HG03097 (cell line): ENCODE data around the gene NFIA.

ENCODE experiments used
- ATAC-seq: cut with Tn5 transposase; IDR thresholded peaks from one replicate; pipeline ENCODE4 v1.9.1; 2021; ENCODE audit not compliant: unreplicated experiment, low FRiP score

The NFIA gene

DNA sequence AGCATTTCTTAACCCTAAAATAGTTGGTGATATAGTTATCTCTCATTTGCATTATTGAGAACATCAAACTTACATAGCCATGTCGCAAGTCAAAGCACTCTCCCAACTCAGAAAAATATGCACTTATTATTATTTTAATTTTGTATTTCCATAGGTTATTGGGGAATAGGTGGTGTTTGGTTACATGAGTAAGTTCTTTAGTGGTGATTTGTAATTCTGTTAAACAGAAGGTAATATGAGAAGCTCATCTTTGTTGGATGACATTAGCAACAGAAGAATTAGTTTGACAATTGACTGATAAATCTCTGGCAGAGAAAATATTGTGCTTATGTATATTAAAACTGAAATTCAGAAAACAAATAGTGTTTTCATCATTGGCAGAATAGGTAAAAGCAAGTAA, 154.8 kb downstream of the NFIA start:
- no peak for ATAC-seq

GRCh38 chr1:61237659-61238358, 155.4 kb downstream of the NFIA start:
- ATAC-seq: no peak

DNA sequence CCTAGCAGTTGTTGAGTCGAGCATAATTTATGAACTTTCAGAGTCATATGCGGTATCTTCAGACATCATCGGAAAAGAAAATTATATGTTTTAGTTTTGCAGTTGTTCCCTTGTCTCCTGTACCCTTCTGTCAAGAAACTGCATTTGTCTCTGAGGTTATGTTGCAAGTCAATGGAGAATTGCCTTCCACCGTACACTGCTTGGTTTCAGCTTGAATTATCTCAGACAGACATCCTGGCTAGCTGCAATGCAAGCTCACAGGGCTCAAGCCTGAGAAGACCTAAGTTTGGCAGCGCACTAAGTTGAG, 156.0 kb downstream of the NFIA start:
- ATAC-seq: no peak

- no peak for ATAC-seq
Observed at GRCh38 chr1:61240878-61241277, 158.5 kb downstream of the NFIA start.

GRCh38 chr1:61241411-61241838, 159.1 kb downstream of the NFIA start:
- no peak for ATAC-seq

DNA sequence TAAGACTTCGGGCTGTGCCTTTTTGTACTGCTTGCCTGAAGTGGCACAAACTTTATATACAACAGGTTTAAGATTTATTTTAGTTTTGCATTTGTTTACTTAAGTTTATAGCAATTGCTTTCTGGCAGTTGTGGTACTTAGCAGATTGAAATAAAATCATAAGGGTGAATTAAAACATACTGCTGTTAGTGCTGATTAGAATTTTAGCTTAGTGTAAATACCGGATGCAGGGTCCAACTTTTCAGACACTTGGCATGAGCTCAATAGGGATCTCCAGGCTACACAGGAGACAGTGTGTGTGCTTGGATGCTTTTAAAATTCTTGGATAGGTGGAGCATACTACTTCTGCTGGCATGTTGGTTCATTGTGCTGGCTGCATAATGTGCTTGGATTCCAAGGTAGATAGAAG, 159.6 kb downstream of the NFIA start:
- ATAC-seq: no peak

DNA sequence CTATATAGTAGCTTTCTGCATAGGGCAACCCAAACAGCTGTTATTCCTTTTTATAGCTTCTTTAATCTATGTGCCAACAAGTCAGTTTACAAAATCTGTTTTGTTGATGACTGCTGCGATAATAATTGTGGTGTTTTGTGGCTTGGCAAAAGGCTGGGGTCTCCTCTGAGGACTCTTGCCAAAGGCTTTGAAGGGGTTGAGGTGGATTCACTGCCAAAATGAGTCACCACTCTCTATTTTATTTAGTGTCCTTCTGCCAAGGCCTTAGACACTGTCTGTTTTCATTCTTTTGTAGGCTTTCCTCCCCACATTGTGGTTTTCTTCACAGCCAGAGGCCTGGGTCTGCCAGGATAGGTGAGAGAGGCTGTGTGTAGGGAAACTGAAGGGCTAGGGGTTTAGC, 161.8 kb downstream of the NFIA start:
- ATAC-seq: no peak

DNA sequence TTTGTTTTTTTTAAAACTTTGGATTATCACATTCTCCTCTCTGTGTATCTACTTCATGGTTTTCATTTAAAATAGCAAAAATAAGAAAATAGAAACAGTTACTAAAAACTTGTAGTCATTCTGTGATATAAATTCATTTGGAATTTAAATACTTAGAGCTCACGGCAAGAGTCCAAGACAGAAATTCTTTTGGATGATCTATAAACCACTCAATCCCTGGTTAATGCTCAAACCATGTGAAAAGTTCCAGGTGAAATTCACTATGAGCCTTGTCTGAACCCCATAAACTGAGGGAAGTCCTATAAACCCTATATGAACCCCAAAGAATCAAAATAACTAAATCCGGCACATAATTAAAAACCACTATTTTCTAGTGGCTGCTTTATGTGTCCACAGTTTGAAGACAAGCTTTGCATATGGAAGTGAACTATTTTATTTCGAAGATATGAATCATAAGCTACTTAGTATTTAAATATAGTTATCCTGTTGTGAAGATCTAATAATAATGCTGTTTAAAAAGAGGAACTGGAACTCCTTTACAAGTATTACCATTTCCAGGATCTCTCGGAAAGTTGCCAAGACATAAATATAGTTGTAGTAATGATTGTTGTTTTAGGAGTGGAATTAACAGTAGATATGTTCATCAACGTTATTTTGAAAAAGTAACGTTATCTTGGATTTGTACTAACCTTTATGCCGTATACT, 163.5 kb downstream of the NFIA start:
- no peak for ATAC-seq

DNA sequence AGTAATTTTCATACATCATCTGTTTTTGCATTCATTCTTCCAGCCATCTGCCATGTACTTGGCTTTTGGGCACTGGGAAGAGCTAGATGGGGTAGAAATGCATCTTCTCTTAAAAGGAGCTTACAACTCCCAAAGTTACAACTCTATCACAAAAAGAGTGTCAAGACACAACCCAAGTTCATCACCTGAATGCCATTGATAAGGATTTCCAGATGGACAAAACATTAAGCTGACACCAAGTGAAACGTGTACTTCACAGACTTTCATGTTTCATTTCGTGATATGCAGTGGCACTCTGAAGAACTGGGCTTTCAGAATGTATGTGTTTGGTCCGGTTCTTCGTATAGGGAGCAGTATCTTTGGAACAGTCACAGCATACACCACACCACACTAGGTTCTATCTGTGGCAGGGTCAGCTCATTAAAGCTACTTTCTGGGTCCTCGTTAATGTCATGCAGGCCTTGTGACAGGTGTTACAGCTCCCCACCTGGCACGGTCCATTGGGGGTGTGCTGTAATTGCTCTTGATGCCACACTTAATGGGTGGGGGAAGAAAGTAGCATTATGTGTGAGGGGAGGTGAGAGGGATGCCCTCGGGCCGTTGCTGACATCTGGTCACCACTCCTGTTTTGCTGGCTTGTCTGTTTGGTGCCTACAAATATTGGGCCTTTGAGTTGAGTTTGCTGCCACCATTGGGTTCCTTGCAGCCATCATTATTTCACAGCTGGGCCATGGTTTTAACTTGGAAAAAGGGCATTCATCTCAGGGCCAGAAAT, 164.9 kb downstream of the NFIA start:
- ATAC-seq: no peak

DNA sequence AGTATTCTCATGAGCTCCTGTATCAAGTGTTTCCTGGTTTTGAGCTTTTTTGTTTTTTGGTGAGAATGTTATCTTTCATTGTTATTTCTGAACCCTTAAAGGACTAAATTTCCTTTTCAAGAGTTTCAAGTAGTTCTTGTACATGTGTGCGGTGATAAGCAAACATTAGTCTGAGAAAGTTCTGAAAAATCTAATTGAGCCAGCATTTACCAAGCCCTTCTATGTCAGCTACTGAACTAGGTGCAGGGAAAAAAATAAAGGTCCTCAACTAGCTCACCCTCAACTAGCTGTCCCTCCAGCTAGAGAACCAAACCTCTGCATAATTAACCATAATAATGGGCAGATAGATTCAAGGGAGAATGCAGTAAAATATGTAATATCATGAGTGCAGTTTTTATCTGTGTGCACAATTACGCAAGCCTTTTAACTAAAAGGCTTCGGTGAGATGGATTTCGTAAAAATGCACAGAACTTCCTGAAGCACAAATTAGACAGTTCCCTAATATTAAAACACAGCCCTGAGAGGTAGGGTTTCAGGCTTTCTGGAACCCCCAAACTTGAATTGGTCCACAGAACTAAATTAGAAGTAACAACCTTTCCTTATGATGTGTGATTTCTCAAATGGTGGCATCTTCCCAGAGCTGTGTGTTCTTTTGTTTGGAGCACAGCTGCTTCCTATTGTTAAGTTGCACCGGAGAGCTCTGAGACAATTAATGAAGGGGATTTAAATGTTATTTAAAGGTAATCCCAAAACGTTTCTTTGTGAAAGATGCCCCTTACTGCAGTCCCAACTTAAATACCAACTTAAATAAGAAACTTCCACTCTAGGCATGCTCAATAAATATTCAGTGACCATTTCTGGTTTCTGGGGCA, 165.8 kb downstream of the NFIA start:
- no peak for ATAC-seq

DNA sequence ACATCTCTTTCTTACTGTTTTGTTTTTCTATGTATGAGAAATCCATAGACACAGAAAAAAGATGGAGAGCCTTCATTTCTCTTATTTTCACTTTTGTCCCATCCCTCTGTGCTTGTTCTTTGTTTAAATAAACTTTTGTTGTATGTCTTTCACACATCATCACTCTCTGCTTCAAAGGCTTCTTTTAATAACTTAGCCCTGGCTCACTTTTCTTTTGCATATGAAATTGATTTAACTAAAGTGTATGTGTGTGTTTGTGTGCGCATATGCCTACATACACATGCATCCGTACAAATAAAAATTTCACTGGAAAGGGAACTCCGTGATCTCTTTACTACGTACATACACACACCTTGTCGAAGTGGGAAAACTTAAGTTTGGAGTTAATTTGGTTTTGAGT, 168.6 kb downstream of the NFIA start:
- ATAC-seq: no peak

DNA sequence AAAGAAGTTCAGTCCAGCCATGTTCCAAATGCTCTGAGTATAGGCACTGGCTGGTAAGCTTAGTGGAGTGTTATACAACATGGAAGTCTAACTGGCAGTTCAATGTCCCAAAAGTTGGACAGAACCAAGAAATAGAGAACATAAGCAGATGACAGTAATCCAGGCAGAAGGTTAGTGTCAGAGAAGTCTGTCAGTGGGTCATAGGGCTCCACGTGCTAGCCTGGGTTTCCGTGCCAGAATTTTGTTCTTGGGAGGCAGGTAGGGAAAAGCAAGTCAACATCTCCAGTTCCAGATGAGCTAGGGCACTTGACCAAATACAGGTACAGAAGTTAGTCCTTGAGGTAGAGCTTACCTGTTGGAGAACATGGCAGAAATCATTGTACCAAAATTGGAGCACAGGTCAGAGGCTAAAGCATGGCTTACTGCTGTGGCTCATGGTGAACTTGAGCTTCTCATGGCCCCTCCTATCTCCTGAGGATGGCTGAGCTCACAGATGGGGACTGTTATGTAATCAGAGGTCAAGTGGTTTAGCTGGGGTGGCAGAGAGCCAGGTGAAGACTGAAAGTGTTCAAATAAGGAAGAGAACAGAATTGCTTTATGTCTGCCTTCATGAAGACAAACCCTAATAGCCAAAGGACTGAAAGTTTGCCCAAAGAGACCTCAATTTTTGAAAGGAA, 170.8 kb downstream of the NFIA start:
- ATAC-seq: no peak

DNA sequence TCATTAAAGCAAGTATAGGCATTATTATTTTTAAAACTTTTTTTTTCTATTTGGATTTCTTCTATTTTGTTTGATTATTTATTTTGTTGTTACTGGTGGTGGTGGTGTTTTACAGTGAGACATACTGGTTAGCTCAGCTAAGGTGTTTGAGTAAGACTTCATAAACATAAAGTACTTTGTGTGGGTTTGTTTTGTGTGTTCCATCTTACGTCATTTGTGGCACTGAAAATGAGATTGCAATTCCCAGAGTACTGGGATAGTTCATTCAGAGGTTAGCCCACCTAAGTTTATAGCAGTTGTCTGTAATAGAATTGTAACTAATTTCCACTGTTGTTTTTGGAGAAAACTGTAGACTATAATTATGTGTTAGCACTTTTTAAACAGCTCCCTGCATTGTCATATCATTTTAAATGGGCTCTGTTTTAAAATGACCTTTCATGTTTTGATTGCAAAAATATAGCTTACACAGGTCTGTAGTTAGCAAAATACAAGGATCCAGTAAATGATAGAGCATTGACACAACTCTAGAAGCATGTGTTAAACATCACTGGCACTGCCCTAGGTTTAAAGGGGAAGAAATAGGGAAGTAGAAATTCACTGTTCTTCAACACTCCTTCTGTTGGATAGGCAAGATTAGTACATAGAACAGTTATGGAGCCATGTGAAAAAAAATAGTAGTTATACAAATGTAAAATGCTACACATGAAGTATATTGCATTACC, 171.7 kb downstream of the NFIA start:
- ATAC-seq: no peak

DNA sequence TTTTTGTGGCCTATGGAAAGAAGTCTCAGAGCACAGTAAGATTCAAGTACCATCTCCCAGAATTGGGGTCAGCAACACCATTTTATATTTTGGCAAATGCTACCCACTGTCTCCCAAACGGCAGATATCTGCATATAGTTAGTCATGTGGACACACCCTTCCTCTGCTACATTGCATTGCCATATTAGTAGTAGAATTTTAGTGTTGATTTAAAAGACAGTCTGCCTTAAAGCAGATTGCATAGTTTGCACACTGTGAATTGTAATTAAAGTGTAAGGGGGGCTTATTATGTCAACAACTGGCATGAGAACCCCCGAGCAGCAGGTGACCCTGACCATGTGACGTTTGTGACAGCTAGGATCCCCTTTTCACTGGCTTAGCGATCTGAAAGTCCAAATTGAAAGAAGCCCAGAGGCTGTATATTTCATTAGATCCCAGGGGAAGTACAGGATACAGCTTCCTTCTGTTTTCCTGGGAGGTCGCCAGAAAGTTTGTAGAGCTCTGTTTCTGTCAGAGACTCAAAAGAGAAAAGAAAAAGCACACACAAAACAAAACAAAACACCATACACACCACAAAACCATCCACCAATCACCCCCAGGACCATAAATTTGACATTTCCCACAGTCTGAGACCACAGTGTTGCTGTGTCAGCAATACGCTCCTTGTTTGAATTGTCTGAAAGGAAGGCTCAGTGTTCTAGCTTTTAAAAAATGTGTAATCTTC, 172.4 kb downstream of the NFIA start:
- ATAC-seq: no peak

DNA sequence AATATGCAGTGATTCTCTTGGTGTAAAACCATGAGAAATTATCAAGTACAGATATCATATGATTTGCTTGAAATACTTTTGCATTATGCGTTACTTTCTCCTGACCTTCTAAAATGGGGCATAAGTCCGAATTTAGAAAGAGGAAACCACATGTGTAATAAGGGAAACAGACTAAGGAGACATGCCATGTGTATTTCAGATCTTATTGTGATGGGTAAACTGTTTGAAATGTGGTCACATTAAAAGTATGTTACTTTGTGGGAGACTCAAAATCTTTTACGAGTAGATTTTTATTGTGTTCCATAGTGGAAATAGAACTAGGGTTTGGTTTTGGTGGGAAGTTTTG, 173.0 kb downstream of the NFIA start:
- ATAC-seq: no peak

- no peak for ATAC-seq
Observed at GRCh38 chr1:61259379-61260148, 177.2 kb downstream of the NFIA start.

- ATAC-seq: no peak
Observed at GRCh38 chr1:61260171-61260570, 177.8 kb downstream of the NFIA start.

DNA sequence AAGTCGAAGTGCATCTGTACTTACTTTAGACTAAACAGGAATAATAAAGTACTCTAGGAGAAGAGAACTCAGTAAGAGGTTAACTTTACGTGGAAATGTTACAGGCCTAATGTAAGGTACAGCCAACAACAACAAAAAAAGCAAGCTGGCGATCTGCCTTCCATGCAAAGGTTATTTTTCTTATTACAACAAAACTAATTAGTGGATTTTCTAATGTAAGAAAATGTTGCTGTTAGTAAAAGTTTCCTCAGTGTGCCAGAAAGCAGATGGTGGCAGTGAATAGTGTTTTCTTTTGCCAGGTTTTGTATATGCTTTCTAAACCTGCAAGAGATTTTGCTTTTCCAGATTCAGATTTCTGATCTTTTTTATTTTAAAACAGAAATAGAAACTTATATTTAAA, 179.2 kb downstream of the NFIA start:
- no peak for ATAC-seq
